ENCODE results near the gene CHST9.

Gene CHST9

DNA sequence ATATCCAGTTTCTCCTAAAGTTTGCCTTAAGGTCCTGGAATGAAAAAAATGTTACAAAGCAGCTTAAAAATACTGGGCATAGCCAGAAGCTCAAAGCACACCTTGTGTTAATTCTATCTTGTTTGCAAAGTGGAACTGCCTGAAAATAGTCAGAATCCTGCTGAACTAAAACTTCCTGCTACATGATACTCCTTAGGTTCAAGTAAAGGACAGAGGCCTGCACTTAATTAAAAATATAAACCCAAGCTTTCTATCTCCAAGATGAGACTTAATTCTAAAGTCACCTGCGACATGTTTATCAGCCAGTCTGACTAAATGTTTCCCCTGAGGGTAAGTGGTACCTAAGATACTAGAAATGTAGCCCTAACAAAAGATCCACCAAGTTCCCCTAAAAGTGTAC is 103.4 kb downstream of the CHST9 start:
- no peak for DNase-seq

- no peak for DNase-seq
These were observed 109.3 kb downstream of the CHST9 start for GRCh38 chr18:27075828-27076227.

DNA sequence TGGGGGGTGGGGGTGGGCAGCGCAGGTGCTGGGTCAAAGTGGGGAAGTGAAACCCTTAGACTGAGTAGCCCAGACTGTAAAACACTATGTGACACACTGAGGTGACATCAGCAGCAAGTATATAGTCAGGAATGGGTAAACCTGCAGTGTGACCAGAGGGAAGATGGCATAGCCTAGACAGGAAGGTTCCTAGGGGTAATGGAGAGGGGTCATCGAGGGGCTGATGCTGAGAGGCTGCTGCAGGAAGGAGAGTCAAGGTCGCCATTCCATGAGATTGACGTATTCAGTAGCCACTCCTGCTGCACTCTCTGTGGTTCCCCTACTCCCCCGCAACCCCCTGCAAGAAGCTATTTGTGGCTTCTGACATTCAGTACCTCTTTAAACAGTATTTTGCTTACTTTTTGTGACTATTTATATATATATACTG is 111.7 kb downstream of the CHST9 start:
- no peak for DNase-seq

DNA sequence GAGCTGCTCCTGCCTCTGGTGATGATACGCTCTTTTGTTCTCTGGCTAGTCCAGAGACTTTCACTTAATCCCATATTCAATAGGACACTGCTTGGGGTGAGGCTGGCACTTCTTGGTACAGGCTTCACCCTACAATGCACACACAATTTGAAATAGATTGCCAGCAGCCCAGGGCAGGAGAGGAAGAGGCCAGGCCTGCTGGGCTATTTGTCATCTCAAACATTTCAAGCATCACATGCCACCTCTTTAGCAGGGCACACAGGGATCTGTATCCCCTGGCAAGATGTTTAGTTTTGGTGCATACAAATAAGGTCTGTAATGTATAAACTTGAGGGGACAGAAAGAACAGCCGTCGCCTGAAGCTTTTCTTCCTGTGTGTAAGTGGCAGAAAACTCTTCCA is 120.4 kb downstream of the CHST9 start:
- DNase-seq: no peak

DNA sequence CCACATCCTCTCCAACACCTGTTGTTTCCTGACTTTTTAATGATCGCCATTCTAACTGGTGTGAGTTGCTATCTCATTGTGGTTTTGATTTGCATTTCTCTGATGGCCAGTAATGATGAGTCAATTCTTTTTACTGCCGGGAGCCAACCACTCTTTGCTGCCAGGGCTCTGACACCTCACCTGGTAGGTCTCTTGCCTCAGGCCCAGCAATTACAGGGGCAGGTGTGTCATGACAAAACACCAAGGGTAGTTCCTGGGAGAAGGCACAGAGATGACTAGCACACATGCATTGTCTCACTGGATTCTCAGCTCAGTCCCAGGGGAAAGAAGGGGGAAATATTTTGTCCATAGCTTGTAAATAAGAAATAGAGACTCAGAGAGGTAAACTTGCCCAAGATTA is 122.3 kb downstream of the CHST9 start:
- no peak for DNase-seq

DNA sequence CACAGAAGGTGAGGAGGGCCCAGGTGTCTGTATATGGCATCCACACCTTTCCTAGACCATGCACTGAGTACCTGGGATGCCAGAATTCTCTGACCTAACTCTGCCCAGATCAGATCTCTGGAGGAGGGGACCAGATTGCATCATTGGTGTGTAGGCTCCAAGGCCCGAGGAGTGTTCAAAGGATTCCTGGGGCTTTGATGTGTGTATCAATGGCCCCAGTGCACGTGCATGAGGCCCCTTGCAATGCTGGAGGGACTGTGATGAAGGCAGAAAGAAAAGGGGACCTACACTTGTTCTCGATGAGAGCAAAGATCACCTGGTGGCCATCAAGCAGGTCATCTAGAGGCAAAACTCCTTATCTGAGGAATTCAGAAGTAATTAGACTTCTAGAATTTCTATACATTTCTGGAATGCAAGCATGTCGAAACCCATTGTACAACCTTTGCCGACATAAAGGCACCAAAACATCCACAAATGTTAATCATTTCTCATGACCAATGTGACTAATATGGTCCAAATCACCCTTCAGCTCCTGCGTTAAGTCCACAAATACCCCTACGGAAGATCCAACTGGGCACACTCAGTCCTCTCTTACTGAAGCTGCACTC is 123.5 kb downstream of the CHST9 start:
- DNase-seq: no peak

GRCh38 chr18:27057519-27058234 is 127.4 kb downstream of the CHST9 start:
- DNase-seq: peak; percentile 54

GRCh38 chr18:27054926-27055325 is 130.2 kb downstream of the CHST9 start:
- no peak for DNase-seq

DNA sequence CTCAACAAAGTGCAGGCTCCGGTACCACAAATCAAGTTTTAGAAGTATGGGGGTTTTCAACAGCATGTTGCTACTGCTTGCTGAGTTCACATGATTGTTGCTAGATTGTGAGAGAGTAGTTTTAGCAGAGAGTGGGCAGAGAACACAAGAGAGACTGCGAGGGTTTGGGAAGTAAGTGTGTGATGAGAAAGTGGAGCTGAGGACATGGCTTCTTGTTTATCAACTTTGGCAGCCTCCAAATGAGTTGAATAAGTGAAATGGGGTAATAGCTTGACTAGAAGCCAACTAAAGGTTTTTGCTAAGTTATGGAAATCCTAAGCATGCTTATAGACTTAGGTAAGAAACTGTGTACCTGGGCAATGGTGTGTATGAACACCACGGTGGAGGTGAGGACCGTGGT is 135.1 kb downstream of the CHST9 start:
- no peak for DNase-seq

DNA sequence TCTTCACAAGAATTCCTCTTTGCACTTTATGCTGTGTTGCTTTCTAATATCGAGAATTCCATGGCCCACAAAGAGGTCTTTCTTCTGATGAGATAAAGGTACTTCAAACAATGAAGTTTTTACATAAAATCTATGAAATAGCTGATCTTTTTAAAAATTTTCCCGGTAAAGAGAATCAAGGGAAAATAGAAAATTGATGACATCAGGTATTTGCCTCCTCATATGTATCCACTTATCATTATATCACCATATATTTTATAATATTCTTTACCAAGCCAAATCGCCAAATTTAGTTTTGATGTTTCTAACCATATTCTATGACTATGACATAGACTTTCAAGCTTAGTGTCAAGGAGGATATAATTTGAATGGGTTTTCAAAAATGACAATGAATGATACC is 139.8 kb downstream of the CHST9 start:
- DNase-seq: no peak

GRCh38 chr18:27042177-27042576 is 142.9 kb downstream of the CHST9 start:
- no peak for DNase-seq

DNA sequence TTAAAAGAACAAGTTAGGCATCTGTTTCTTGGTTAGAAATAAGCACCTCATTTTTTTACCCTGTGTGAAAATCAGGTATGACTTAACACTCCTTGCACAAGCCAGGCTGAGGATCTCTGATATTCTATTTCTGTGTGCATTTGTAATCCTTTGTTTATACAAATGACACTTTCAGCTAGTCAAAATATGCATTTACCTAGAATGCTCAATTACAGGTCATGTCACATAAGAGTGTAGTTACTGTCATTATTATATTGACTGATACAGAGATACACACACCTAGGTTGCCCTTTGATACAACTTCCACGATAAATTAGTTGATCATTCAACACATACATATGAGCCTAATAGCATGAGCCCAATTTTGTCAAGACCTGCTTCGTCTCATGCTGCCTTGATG is 144.3 kb downstream of the CHST9 start:
- DNase-seq: no peak

DNA sequence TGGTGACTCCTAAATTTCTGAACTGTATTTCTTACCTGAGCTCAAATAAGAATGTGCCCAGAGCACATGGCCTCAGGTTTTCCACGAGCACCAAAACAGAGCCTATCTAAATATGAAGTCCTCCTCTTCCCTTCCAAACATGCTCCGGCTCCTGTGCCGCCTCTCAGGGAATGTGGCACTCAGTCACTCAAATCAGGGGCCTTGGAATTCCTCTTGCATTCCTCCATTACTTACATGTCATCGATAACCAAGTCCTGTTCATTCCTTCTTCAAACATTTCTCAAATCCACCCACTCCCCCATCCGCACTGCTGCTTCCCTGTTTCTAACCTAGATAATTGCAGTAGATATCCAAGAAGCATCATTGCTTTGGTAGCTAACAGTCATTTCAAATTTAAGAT is 151.4 kb downstream of the CHST9 start:
- DNase-seq: no peak

DNA sequence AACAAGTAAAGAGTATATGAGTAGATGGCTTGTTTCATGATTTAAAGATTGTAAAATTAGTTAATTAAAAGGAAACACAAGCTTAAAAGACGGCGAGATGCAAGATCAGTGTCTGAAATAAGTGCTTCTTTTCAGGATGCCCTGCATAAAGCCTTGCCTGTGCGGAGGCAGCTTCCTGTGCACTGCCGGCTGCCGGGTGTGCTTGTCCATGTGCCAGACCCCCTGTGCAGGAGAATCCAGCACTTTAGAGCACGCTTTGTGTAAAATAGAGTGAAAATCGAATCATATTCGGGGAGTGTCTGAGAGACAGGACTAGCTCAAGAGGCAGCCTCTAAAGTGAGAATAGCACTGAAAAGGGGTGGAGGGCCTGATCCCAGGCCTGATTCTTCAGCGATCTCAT is 154.7 kb downstream of the CHST9 start:
- no peak for DNase-seq

DNA sequence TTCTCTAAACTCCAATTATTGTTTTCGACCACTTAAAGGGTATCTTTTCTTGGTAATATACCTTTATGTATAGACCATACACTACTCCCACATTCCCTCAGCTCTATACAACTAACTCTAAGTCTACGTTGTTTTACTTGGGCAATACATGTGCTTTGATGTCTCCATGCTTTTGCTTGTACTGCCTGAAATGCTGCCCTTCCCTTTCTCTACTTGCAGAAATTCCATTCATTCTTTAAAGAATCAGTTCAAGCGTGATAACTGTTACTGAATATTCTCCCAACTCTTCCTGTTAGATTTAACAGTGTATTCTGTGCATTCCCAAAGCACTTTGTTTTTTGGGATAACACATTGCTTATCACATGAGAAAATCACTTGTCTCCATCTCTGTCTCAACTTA is 162.6 kb downstream of the CHST9 start:
- no peak for DNase-seq

- DNase-seq: peak; percentile 33
These were observed 167.1 kb downstream of the CHST9 start for GRCh38 chr18:27017901-27018500.

DNA sequence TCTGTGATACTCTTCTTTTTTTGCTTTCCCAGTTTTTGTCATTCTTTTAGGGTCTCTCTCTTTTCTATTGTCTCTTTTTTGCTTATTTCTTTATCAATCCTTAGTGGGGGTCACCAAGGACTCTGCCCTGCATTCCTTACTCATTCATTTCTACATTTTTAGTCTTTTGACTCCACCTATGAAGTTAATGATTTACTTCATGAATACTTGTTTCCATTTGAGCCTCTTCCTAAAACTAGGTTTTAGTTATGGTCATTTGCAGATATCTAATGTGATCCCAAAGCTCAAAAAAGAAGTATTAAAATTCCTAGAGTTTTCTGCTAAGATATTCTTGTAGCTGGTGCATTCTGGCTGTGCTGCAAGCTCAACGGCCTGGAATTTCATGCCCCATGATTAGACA is 170.3 kb downstream of the CHST9 start:
- DNase-seq: no peak

- no peak for DNase-seq
These were observed 174.3 kb downstream of the CHST9 start for GRCh38 chr18:27010784-27011183.

- DNase-seq: no peak
These were observed 175.8 kb downstream of the CHST9 start for GRCh38 chr18:27009293-27009692.

DNA sequence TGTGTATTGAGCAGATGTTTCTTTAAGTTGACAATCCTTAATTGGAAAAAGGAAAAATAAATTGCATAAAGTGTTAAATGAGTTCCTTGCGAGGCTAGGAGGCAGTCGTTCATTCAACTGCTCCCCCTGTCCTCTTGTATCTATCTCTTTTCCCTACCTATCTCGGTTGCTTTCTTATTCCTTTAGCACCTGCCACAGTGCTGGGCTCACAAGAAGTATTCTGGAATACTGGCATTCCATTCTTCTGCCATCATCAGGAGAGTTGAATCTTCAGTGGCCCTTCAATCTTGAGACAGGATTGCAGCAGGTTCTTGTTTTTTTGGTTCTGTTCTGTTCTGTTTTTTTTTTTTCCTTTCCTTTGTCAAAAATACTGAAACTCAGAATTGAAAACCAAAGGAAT is 176.5 kb downstream of the CHST9 start:
- DNase-seq: no peak

DNA sequence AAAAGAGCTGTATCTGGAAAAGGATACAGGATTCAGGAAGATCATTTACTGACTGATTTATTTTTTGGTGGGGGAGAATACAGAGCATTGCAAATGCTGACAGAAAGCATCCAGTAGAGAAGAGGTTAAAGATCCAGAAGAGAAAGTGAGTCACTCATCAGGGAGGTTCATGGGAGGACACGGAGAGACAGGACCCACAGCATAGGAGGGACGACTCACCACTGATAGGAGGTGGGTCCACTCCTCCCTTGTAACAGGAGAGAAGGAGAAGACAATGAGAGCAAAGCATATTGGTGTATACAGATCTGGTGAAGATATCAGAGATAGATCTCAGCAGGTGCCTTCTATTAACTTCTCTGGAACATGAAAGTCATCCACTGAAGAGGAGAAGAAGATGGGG is 177.2 kb downstream of the CHST9 start:
- no peak for DNase-seq

- no peak for DNase-seq
These were observed 179.5 kb downstream of the CHST9 start for GRCh38 chr18:27005589-27005988.

- peak; percentile 63 for DNase-seq
These were observed 180.9 kb downstream of the CHST9 start for GRCh38 chr18:27004056-27004829.

DNA sequence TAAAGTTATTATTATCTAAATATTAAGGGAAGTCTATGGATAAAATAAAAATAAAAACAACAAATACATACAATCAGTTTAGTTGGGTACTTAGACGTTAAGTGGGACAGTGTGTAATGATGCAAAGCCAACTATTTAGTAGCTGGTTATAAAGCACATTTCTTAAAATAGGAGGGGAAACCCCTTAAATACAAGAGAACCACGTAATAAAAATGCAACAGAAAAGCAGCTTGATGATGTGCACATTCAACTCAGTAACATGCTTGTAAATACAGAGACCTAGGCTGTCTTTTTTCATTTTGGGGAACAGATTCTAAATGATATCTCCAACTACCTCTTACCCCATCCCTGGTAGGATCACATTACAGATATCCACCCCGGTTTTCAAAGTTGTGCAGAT is 185.3 kb downstream of the CHST9 start:
- DNase-seq: no peak

Data from midbrain (tissue), 1 donor.